ENCODE data around the gene DOCK6.

DOCK6 gene

GRCh38 chr19:11201791-11202190, 60.5 kb downstream of the DOCK6 start:
- TF ChIP-seq OSR1 (CRISPR knock-in tag; IDR thresholded peaks at IDR 0.05) (no peak), TCF4 (CRISPR knock-in tag; IDR thresholded peaks at IDR 0.05; ENCODE audit: borderline replicate concordance) (no peak), PATZ1 (CRISPR knock-in tag; IDR thresholded peaks at IDR 0.05; ENCODE audit: borderline replicate concordance) (no peak), ZNF8 (CRISPR knock-in tag; IDR thresholded peaks at IDR 0.05) (no peak), ZNF565 (CRISPR knock-in tag; conservative IDR thresholded peaks at IDR 0.05; ENCODE audit: low read depth) (no peak), RARB (CRISPR knock-in tag; IDR thresholded peaks at IDR 0.05) (no peak), CREB5 (CRISPR knock-in tag; IDR thresholded peaks at IDR 0.05; ENCODE audit: low read depth) (no peak), BACH2 (CRISPR knock-in tag; IDR thresholded peaks at IDR 0.05; ENCODE audit: borderline replicate concordance) (no peak), PPARA (CRISPR knock-in tag; IDR thresholded peaks at IDR 0.05; ENCODE audit: borderline replicate concordance) (no peak), TSHZ2 (CRISPR knock-in tag; IDR thresholded peaks at IDR 0.05) (no peak), ESRRG (CRISPR knock-in tag; IDR thresholded peaks at IDR 0.05) (no peak)
- no peak for ATAC-seq

- no peak for ATAC-seq
Measured at GRCh38 chr19:11200931-11201330, 61.4 kb downstream of the DOCK6 start.

More at GRCh38 chr19:11200931-11201330, 61.4 kb downstream of the DOCK6 start:
- TF ChIP-seq ZNF70 (CRISPR knock-in tag; IDR thresholded peaks at IDR 0.05) (no peak), CSDC2 (CRISPR knock-in tag; IDR thresholded peaks at IDR 0.05) (no peak), ZFP30 (CRISPR knock-in tag; IDR thresholded peaks at IDR 0.05) (no peak), ESRRG (CRISPR knock-in tag; IDR thresholded peaks at IDR 0.05) (no peak), ZNF8 (CRISPR knock-in tag; IDR thresholded peaks at IDR 0.05) (no peak), OSR1 (CRISPR knock-in tag; IDR thresholded peaks at IDR 0.05) (no peak), ZNF565 (CRISPR knock-in tag; conservative IDR thresholded peaks at IDR 0.05; ENCODE audit: low read depth) (no peak), RARB (CRISPR knock-in tag; IDR thresholded peaks at IDR 0.05) (no peak), ISL1 (CRISPR knock-in tag; IDR thresholded peaks at IDR 0.05) (no peak), GLIS3 (CRISPR knock-in tag; IDR thresholded peaks at IDR 0.05) (no peak), SNAI2 (CRISPR knock-in tag; IDR thresholded peaks at IDR 0.05) (no peak), POU6F1 (CRISPR knock-in tag; IDR thresholded peaks at IDR 0.05; ENCODE audit: borderline replicate concordance, low read depth) (no peak), TSHZ2 (CRISPR knock-in tag; IDR thresholded peaks at IDR 0.05) (no peak), TCF4 (CRISPR knock-in tag; IDR thresholded peaks at IDR 0.05; ENCODE audit: borderline replicate concordance) (no peak), CREB5 (CRISPR knock-in tag; IDR thresholded peaks at IDR 0.05; ENCODE audit: low read depth) (no peak), ZFP3 (CRISPR knock-in tag; IDR thresholded peaks at IDR 0.05) (no peak), BACH2 (CRISPR knock-in tag; IDR thresholded peaks at IDR 0.05; ENCODE audit: borderline replicate concordance) (no peak), PATZ1 (CRISPR knock-in tag; IDR thresholded peaks at IDR 0.05; ENCODE audit: borderline replicate concordance) (no peak), ZC3H10 (CRISPR knock-in tag; IDR thresholded peaks at IDR 0.05) (no peak), TOX (CRISPR knock-in tag; IDR thresholded peaks at IDR 0.05; ENCODE audit: borderline replicate concordance) (no peak)

Data from SK-N-SH treated with all-trans-retinoic acid at 6 μM for 48 hours (cell line).